GM12892 (cell line): ENCODE results near the gene GPR137.

ENCODE experiments used
- POLR2A ChIP-seq: IDR thresholded peaks from 2 replicates; pipeline ENCODE4 v1.6.1; 2011; ENCODE audit warnings: low read depth, low read length, control low read depth
- TAF1 ChIP-seq: IDR thresholded peaks from 2 replicates; pipeline ENCODE4 v1.6.1; 2011; ENCODE audit warnings: low read depth, mild to moderate bottlenecking, control low read depth, low read length, borderline replicate concordance

DNA sequence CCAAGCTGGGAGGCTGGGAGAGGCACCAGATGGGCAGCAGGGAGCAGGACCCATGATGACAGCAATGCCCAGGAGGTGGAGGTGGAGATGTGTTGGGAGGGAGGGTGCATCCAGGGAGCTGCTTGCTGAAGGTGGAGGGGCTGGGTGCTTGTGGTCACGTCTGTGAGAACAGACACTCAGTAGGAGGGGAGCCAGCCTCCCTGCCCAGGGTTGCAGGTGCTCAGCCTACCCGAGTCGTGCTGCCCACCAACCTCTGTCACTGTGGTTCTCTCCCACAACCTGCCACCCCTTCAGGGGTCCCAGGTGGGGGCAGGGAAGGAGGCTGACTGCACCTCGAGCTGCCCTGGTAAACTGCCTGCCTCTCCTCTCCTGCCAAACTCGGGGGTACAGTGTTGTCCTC, 37.7 kb downstream of the GPR137 start:
- TF ChIP-seq TAF1 = no peak
- no peak for TF ChIP-seq POLR2A
